Measurements from ENCODE around the gene AKR1C1.
"Not testable (repeated sequence)": the region's sequence is repeated elsewhere in the genome, so short reads cannot be mapped to it uniquely, and the experiment has no call there.

AKR1C1 gene

DNA sequence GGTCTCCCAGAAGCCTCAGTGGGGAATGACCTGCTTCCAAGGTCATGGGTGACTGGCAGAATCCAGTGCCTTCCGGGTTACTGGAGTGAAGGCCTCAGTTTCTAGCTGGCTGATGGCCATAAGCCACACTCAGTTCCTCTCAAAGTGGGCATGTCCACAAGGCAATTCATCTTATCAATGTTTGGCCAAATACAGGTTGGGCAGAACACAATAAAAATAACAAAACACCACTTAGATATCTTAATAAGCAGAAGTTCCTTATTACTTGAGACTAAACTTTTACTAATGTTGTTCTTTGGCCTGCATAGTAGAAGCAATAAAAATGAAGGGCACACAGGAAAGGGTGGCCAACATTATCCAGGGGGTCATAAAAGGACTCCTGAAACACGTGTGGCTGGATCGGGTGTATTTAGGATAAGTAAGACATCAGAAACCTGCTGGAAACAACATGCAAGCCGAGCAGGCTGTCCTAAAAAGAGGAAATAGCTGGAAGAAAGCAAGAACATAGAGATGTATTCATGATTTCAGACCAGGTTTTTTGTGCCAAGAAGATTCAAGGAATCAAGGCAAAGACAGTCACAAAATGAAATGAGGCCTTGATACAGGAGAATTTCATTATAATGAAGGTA lies 60.1 kb downstream of the AKR1C1 start:
- Mint-ChIP-seq H3K27me3 (ENCODE audit: low read depth, poor library complexity) (no peaks in the 10 kb centered on the region), H3K4me3 (no peak overlapping the region), H3K36me3 (ENCODE audit: low read depth) (no peaks in the 10 kb centered on the region), H3K27ac (peak overlapping the region; percentile 41), H3K9me3 (peaks cover 26% of the 10 kb centered on the region), H3K4me1 (peaks cover 6% of the 10 kb centered on the region)
- DNase-seq = no peak
- TF ChIP-seq, protein P1, sequence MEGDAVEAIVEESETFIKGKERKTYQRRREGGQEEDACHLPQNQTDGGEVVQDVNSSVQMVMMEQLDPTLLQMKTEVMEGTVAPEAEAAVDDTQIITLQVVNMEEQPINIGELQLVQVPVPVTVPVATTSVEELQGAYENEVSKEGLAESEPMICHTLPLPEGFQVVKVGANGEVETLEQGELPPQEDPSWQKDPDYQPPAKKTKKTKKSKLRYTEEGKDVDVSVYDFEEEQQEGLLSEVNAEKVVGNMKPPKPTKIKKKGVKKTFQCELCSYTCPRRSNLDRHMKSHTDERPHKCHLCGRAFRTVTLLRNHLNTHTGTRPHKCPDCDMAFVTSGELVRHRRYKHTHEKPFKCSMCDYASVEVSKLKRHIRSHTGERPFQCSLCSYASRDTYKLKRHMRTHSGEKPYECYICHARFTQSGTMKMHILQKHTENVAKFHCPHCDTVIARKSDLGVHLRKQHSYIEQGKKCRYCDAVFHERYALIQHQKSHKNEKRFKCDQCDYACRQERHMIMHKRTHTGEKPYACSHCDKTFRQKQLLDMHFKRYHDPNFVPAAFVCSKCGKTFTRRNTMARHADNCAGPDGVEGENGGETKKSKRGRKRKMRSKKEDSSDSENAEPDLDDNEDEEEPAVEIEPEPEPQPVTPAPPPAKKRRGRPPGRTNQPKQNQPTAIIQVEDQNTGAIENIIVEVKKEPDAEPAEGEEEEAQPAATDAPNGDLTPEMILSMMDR (IDR thresholded peaks at IDR 0.05) = no peak

DNA sequence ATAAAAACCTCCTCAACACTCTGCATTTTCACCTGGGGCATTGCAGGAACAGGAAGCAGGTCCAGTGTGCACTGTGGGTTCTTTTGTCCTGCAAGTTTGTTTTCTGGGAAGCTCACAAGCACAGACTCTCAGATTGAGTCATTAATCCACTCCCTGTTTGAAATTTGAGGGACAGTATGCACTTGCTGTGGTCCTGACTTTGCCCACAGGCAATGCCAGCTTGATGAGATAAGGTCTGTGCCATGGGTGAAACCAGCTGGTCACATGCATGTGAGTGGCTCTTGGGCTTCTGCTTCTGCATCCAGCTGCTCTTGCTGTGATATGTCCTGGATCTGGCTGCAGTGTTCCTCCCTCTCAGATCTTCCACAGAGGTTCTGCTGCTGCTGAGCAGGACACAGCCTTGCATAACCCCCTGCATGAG lies 62.3 kb downstream of the AKR1C1 start:
- not testable (repeated sequence) for DNase-seq; H3K27ac Mint-ChIP-seq; H3K27me3 Mint-ChIP-seq (ENCODE audit: low read depth, poor library complexity); H3K4me3 Mint-ChIP-seq; H3K36me3 Mint-ChIP-seq (ENCODE audit: low read depth); H3K4me1 Mint-ChIP-seq
- H3K9me3 Mint-ChIP-seq = peaks cover 46% of the 10 kb centered on the region

DNA sequence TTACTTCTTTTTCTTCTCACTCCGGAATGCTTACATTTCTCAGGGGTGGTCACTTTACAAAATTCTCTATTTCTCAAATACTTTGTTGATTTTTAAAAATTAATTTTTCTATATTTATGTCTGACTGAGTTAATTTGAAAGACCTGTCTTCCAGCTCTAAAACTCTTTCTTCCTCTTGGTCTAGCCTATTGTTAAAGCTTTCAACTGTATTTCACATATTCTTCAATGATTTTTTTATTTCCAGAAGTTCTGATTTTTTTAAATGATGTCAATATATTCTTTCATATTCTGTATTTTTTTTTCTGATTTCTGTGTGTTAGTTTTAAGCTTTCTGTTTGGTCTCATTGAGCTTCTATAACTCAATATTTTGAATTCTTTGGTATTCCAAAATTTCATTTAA lies 67.8 kb downstream of the AKR1C1 start:
- DNase-seq = no peak
- H3K4me1 Mint-ChIP-seq = no peaks in the 10 kb centered on the region
- no peaks in the 10 kb centered on the region for H3K27me3 Mint-ChIP-seq (ENCODE audit: low read depth, poor library complexity)
- peaks cover 8% of the 10 kb centered on the region for H3K36me3 Mint-ChIP-seq (ENCODE audit: low read depth)
- TF ChIP-seq, protein P1 (IDR thresholded peaks at IDR 0.05) = no peak
- H3K4me3 Mint-ChIP-seq = no peak overlapping the region
- H3K27ac Mint-ChIP-seq = no peak overlapping the region
- H3K9me3 Mint-ChIP-seq = peaks cover 78% of the 10 kb centered on the region

DNA sequence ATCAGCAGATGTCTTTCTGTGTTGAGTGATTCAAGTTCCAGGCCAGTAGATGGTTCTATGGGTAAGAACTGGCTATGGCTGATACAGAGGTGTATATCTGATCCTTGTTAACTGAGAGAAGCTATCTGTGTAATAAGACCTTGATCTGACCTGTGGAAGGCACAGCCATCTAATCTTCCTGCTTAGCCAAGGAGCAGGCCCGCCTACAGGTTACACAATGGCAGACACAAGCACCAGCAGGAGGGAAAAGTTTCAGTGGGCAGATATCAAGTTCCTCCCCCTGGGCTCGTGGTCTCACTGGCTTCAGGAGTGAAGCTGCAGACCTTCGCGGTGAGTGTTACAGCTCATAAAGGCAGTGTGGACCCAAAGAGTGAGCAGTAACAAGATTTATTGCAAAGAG lies 68.4 kb downstream of the AKR1C1 start:
- not testable (repeated sequence) for H3K27me3 Mint-ChIP-seq (ENCODE audit: low read depth, poor library complexity); H3K4me1 Mint-ChIP-seq; H3K36me3 Mint-ChIP-seq (ENCODE audit: low read depth); H3K27ac Mint-ChIP-seq; H3K4me3 Mint-ChIP-seq; DNase-seq
- peaks cover 72% of the 10 kb centered on the region for H3K9me3 Mint-ChIP-seq

DNA sequence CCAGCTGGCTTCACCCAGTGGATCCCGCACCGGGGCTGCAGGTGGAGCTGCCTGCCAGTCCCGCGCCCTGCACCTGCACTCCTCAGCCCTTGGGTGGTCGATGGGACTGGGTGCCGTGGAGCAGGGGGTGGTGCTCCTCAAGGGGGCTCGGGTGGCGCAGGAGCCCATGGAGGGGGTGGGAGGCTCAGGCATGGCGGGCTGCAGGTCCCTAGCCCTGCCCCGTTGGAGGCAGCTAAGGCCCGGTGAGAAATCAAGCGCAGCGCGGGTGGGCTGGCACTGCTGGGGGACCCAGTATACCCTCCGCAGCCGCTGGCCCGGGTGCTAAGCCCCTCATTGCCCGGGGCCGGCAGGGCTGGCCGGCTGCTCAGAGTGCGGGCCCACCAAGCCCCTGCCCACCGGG lies 69.2 kb downstream of the AKR1C1 start:
- H3K27ac Mint-ChIP-seq, H3K4me3 Mint-ChIP-seq: not testable (repeated sequence)

More for the DNA sequence above, 69.2 kb downstream of the AKR1C1 start:
- H3K36me3 Mint-ChIP-seq (ENCODE audit: low read depth); H3K27me3 Mint-ChIP-seq (ENCODE audit: low read depth, poor library complexity); DNase-seq; H3K4me1 Mint-ChIP-seq: not testable (repeated sequence)
- H3K9me3 Mint-ChIP-seq = peaks cover 65% of the 10 kb centered on the region

Data from nephron progenitor cell (in vitro differentiated cells).